DOHH2 (cell line): ENCODE results near the gene IFT43.

ENCODE experiments used
- H3F3A ChIP-seq: fragments of 200-600 bp; sonication (generic), shearing (Covaris generic); 2 replicates; pipeline ENCODE4 v1.6.0; 2016; ENCODE audit warnings: antibody characterized with exemption, mild to moderate bottlenecking; ENCODE audit not compliant: control insufficient read depth, insufficient read depth
- H3K27ac ChIP-seq: fragments of 200-600 bp; sonication (generic); 2 replicates; pipeline ENCODE4 v1.5.1; 2014; ENCODE audit warnings: low read depth, mild to moderate bottlenecking, low read length, moderate library complexity
- H3K27me3 ChIP-seq: fragments of 200-600 bp; sonication (generic); 2 replicates; pipeline ENCODE4 v1.6.1; 2014; ENCODE audit warnings: mild to moderate bottlenecking, low read length, mixed read lengths; ENCODE audit not compliant: control insufficient read depth
- H3K36me3 ChIP-seq: fragments of 200-600 bp; sonication (generic); 2 replicates; pipeline ENCODE4 v1.6.1; 2014; ENCODE audit warnings: mild to moderate bottlenecking, low read length, moderate library complexity, mixed read lengths; ENCODE audit not compliant: control insufficient read depth
- H3K4me1 ChIP-seq: fragments of 200-600 bp; sonication (generic); 2 replicates; pipeline ENCODE4 v1.6.1; 2014; ENCODE audit warnings: mild to moderate bottlenecking, low read length, mixed read lengths; ENCODE audit not compliant: control insufficient read depth
- H3K4me2 ChIP-seq: fragments of 200-600 bp; sonication (generic); 2 replicates; pipeline ENCODE4 v1.6.0; 2014; ENCODE audit warnings: mild to moderate bottlenecking, low read length, moderate library complexity
- H3K4me3 ChIP-seq: fragments of 200-600 bp; sonication (generic); 2 replicates; pipeline ENCODE4 v1.5.1; 2014; ENCODE audit warnings: mild to moderate bottlenecking, low read length, mixed read lengths
- H3K79me2 ChIP-seq: fragments of 200-600 bp; sonication (generic); 2 replicates; pipeline ENCODE4 v1.6.1; 2014; ENCODE audit warnings: mild to moderate bottlenecking, low read length, mixed read lengths; ENCODE audit not compliant: control insufficient read depth
- H3K9me2 ChIP-seq: fragments of 200-600 bp; sonication (generic); replicated peaks from 2 replicates; pipeline ENCODE4 v1.6.1; 2014; ENCODE audit warnings: mild to moderate bottlenecking, low read length, mixed read lengths; ENCODE audit not compliant: control insufficient read depth
- H3K9me3 ChIP-seq: fragments of 200-600 bp; sonication (generic); 2 replicates; pipeline ENCODE4 v1.6.1; 2014; ENCODE audit warnings: antibody characterized with exemption, low read length, mixed read lengths; ENCODE audit not compliant: control insufficient read depth, insufficient read depth
- H4K20me1 ChIP-seq: fragments of 200-600 bp; sonication (generic); 2 replicates; pipeline ENCODE4 v1.6.0; 2014; ENCODE audit warnings: low read depth, mild to moderate bottlenecking, antibody characterized with exemption, low read length, moderate library complexity; ENCODE audit not compliant: control insufficient read depth, insufficient read depth
- EZH2phosphoT487 ChIP-seq: fragments of 200-600 bp; sonication (generic); IDR thresholded peaks from 2 replicates; pipeline ENCODE4 v1.6.1; 2017; ENCODE audit warnings: borderline replicate concordance, mild to moderate bottlenecking, antibody characterized with exemption, low read length, moderate library complexity, mixed read lengths
- TF ChIP-seq, protein P1 (sequence below): fragments of 200-600 bp; sonication (generic); IDR thresholded peaks from one replicate; pipeline ENCODE4 v1.5.1; 2014; ENCODE audit warnings: antibody characterized with exemption, mild to moderate bottlenecking, low read depth, low read length; ENCODE audit not compliant: poor library complexity, severe bottlenecking

IFT43 gene

DNA sequence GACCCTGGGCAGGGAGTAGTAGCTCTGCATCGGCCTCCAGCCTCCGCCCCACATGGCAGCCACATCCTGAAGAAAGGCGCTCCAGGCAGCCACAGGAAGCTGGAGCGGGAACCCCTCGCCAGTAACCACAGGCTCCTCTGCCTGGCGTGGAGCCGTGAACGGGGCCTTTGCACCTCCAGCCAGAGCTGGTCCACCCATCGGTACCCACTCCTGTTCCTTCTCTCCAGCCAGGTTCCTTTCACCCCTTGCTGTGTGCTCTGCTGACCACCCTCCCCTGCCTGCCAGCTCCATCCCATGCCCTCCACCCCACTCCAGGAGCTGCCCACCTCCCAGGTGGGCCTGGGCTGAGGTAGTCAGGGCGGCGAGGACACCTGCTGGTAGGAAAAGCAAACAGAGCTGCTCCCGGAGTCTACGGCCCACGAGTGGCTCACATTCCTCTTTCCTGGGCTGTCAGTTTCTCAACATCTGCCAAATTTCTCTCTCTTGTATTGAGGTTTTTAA lies 6.4 kb upstream of the IFT43 start:
- Histone ChIP-seq H3K27me3 (peaks cover 25% of the 10 kb centered on the region), H3K36me3 (no peaks in the 10 kb centered on the region), H4K20me1 (0 out of 2 replicates have a peak, but pooled peaks cover 6% of the 10 kb centered on the region), H3F3A (peaks cover 2% of the 10 kb centered on the region; the same call in 1 of the 2 replicates), H3K4me2 (peak overlapping the region; percentile 53; the same call in 1 of the 2 replicates), H3K79me2 (no peaks in the 10 kb centered on the region), H3K27ac (no peak overlapping the region), H3K9me2 (no peaks in the 10 kb centered on the region), H3K4me1 (peaks cover 50% of the 10 kb centered on the region), H3K4me3 (no peak overlapping the region), H3K9me3 (no peaks in the 10 kb centered on the region)
- TF ChIP-seq, protein P1, sequence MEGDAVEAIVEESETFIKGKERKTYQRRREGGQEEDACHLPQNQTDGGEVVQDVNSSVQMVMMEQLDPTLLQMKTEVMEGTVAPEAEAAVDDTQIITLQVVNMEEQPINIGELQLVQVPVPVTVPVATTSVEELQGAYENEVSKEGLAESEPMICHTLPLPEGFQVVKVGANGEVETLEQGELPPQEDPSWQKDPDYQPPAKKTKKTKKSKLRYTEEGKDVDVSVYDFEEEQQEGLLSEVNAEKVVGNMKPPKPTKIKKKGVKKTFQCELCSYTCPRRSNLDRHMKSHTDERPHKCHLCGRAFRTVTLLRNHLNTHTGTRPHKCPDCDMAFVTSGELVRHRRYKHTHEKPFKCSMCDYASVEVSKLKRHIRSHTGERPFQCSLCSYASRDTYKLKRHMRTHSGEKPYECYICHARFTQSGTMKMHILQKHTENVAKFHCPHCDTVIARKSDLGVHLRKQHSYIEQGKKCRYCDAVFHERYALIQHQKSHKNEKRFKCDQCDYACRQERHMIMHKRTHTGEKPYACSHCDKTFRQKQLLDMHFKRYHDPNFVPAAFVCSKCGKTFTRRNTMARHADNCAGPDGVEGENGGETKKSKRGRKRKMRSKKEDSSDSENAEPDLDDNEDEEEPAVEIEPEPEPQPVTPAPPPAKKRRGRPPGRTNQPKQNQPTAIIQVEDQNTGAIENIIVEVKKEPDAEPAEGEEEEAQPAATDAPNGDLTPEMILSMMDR: peak; percentile 70
- TF ChIP-seq EZH2phosphoT487: no peak

DNA sequence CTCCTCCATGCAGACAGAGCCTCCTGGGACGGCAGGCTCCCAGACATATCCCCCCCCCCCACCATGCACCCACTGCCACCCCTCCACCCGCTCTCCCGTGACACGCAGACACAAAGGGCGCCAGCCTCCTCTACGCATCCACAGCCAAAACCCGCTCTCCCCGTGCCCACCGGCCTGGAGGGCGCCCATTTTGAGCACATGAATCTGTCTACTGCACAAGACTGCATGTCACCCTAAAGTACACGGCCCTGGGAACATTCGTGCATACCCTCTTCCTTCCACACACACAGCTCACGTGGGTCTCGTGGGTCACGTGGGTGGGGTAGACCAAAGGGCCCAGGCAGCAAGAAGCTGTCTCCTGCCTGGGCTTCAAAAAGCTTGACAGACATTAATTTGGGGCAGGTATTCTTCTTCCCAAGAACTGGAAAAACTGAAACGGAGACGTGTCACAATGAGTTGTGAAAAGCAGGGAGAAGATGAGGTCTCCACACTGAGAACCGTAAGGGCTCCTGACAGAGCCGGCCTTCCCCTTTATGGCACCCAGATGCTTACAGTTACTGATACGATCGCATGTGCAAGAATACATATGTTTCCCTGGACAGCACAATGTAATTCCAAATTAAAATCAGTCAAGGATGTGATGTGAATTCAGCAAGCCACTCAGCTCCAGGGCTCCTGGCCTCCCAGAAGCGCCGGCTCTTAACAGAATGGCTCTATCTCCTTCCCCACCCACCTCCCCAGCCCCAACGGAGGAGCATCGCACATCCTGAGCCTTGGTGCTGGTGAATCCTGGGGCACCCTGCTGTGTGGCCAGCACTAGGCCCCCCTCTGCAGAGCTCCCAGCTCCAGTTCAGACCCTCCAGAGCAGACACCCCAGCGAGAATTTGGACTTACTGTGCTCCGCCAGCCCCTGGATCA lies 5.7 kb upstream of the IFT43 start:
- Histone ChIP-seq H3K4me2 (no peak overlapping the region), H3K4me3 (no peak overlapping the region)

DNA sequence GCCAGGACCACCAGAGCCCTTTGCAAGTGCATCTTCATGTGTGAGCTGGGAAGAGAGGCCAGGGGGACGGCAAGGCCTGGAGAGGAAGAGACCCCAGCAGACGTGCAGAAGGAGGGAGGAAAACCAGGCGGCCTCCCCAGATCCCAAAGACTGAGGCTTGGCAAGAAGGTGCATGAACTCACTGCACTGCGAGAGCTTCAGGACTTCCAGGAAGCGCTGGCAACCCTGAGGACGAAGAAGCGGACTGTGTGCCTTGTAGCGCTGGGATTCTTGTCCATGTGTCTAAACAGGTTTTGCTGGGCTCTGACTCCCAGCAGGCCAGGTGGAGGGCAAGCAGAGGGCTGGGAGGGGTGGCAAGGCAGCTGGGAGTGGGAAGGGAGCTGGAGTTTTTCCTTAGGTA lies 4.7 kb upstream of the IFT43 start:
- no peaks in the 10 kb centered on the region for H3K36me3 ChIP-seq
- H3K9me3 ChIP-seq: no peaks in the 10 kb centered on the region
- H3K4me3 ChIP-seq: no peak overlapping the region
- H3F3A ChIP-seq: peaks cover 2% of the 10 kb centered on the region; the same call in 1 of the 2 replicates
- no peak overlapping the region for H3K27ac ChIP-seq
- H3K27me3 ChIP-seq: peaks cover 36% of the 10 kb centered on the region
- H3K79me2 ChIP-seq: no peaks in the 10 kb centered on the region
- H4K20me1 ChIP-seq: 0 out of 2 replicates have a peak, but pooled peaks cover 6% of the 10 kb centered on the region
- no peak for TF ChIP-seq EZH2phosphoT487
- TF ChIP-seq, protein P1: no peak
- peaks cover 55% of the 10 kb centered on the region for H3K4me1 ChIP-seq
- no peak overlapping the region for H3K4me2 ChIP-seq
- H3K9me2 ChIP-seq: no peaks in the 10 kb centered on the region

More for the DNA sequence above, 5.7 kb upstream of the IFT43 start:
- H3K79me2 ChIP-seq: no peaks in the 10 kb centered on the region
- peaks cover 33% of the 10 kb centered on the region for H3K27me3 ChIP-seq
- TF ChIP-seq, protein P1: no peak
- TF ChIP-seq EZH2phosphoT487: no peak
- H3K27ac ChIP-seq: no peak overlapping the region
- H3K36me3 ChIP-seq: no peaks in the 10 kb centered on the region
- no peaks in the 10 kb centered on the region for H3K9me2 ChIP-seq
- peaks cover 2% of the 10 kb centered on the region; the same call in 1 of the 2 replicates for H3F3A ChIP-seq
- H3K9me3 ChIP-seq: no peaks in the 10 kb centered on the region
- peaks cover 50% of the 10 kb centered on the region for H3K4me1 ChIP-seq
- 0 out of 2 replicates have a peak, but pooled peaks cover 6% of the 10 kb centered on the region for H4K20me1 ChIP-seq
